Common myeloid progenitor, CD34-positive (primary cell): ENCODE data around the gene TM4SF4.
A peak's percentile ranks its signal among the peaks of the same experiment; 100 is the strongest.

Experiments used
- CTCF ChIA-PET: fragments of 350-600 bp; sonication (Branson Sonifier 250); formaldehyde crosslinking; loops from one replicate; lab custom pipeline; 2021; ENCODE audit warnings: antibody characterized with exemption; lab: Charles Lee
- POLR2A ChIA-PET: fragments of 350-600 bp; sonication (Branson Sonifier 250); formaldehyde crosslinking; loops from one replicate; lab custom pipeline; 2021; ENCODE audit warnings: antibody characterized with exemption; lab: Charles Lee
- DNase-seq, 3 donors: peaks; one replicate each; pipeline versions ENCODE4 v3.0.0 to v3.0.0-alpha.2; 2013
- H3K27ac ChIP-seq, 2 experiments: 1 replicate in 1 of 2; 2 replicates in 1 of 2; pipeline ENCODE4 v1.7.0; 2013; ENCODE audit warnings: inconsistent platforms in 2 of 2, low read length in 2 of 2, mild to moderate bottlenecking in 2 of 2, low read depth in 1 of 2, moderate library complexity in 1 of 2; ENCODE audit not compliant: severe bottlenecking in 2 of 2, insufficient read depth in 1 of 2, poor library complexity in 1 of 2
- H3K27me3 ChIP-seq, 5 experiments: replicated peaks in 2 of 5; 1 replicate in 3 of 5; 2 replicates in 2 of 5; pipeline versions ENCODE4 v1.6.1 to v1.7.0; 2013; ENCODE audit warnings: low read length in 4 of 5, mild to moderate bottlenecking in 2 of 5, moderate library complexity in 2 of 5, inconsistent platforms in 1 of 5; ENCODE audit not compliant: insufficient read depth in 5 of 5, control insufficient read depth in 4 of 5
- H3K36me3 ChIP-seq, 4 experiments: 1 replicate in 2 of 4; 2 replicates in 2 of 4; pipeline versions ENCODE4 v1.6.1 to v1.7.0; 2013; ENCODE audit warnings: low read length in 3 of 4, control low read depth in 1 of 4, mild to moderate bottlenecking in 1 of 4; ENCODE audit not compliant: control insufficient read depth in 4 of 4, insufficient read depth in 4 of 4
- H3K4me1 ChIP-seq, 4 experiments: 1 replicate in 3 of 4; 2 replicates in 1 of 4; pipeline versions ENCODE4 v1.6.1 to v1.7.1; 2013; ENCODE audit warnings: low read length in 3 of 4, mild to moderate bottlenecking in 3 of 4, control low read depth in 1 of 4, inconsistent platforms in 1 of 4, moderate library complexity in 1 of 4; ENCODE audit not compliant: control insufficient read depth in 4 of 4, insufficient read depth in 4 of 4; ENCODE audit errors: control extremely low read depth in 1 of 4
- H3K4me3 ChIP-seq, 7 experiments: 1 replicate in 4 of 7; 2 replicates in 3 of 7; pipeline versions ENCODE4 v1.5.1 to v1.7.0; 2013; ENCODE audit warnings: mild to moderate bottlenecking in 7 of 7, low read length in 6 of 7, moderate library complexity in 6 of 7, inconsistent platforms in 2 of 7, low read depth in 2 of 7, control low read depth in 1 of 7; ENCODE audit not compliant: insufficient read depth in 4 of 7, control insufficient read depth in 1 of 7; ENCODE audit errors: extremely low read depth in 1 of 7
- H3K9me3 ChIP-seq, 5 experiments: 1 replicate in 4 of 5; 2 replicates in 1 of 5; pipeline versions ENCODE4 v1.6.1 to v1.7.1; 2013; ENCODE audit warnings: low read length in 4 of 5, mild to moderate bottlenecking in 2 of 5, inconsistent platforms in 1 of 5, low read depth in 1 of 5, moderate library complexity in 1 of 5; ENCODE audit not compliant: control insufficient read depth in 4 of 5, insufficient read depth in 2 of 5; ENCODE audit errors: control extremely low read depth in 1 of 5
- WGBS: methylation state at CpG from one replicate; pipeline ENCODE4 v1.1.5; 2013; ENCODE audit not compliant: insufficient coverage; 5-methylcytosine and 5-hydroxymethylcytosine counted together

TM4SF4 gene

GRCh38 chr3:149523512-149524299, 49.2 kb downstream of the TM4SF4 start:
- Histone ChIP-seq H3K36me3 (no peaks in the 10 kb centered on the region), H3K4me3 (no peak overlapping the region), H3K9me3 (no peaks in the 10 kb centered on the region), H3K27ac (no peak overlapping the region), H3K4me1 (no peaks in the 10 kb centered on the region), H3K27me3 (no peaks in the 10 kb centered on the region)
- DNase-seq, result no peak
- CTCF ChIA-PET, result interaction anchor here (1.3 to 1.5 kb wide), 3 partner anchors 9 to 58 kb away, joined by 3 to 6 read pairs (median 3); no protein-coding TSS in a partner anchor
- POLR2A ChIA-PET, result no interaction called here
- WGBS, result 94% methylated on average over 5 of the region's 11 CpGs

DNA sequence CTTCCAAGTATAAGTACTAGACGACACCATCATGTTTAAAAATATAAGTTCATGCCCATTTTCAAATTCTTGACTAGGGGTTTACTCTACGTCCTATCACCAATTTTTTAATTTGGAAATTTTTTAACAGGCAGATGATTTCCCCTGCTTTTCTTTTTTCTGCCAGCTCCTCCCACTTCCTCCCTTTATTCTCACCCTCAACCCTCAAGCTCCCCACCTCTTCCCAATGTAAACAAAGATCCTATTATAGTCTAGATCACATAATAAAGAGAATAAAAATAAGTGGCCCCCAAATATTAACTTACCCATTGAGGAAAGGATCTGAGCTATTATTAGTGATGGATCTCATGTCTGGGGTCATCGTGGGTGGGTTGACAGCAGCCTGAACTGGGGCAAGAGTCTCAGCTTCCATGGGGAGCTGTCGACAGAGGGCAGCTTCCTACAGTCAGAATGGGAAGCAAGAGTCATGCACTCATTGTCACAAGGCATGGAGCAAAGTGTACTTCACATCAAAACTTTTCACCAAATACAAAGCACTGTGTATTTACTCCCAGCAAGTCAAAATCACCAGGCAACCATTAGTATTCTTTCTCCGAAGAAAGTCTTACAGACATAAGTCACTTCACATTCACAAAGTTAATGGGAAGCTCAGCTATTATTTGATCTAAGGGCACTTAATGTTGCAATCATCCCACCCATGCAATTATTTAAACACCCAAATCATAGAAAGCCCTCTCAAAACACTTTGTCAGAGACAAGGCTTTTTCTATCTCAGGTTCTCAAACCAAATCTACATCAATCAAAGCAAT, 53.2 kb downstream of the TM4SF4 start:
- Histone ChIP-seq H3K27me3 (no peaks in the 10 kb centered on the region), H3K36me3 (no peaks in the 10 kb centered on the region), H3K4me3 (no peak overlapping the region), H3K9me3 (no peaks in the 10 kb centered on the region), H3K27ac (no peak overlapping the region), H3K4me1 (peaks cover 0 to 8% (median 3%) of the 10 kb centered on the region in 4 experiments)
- ChIA-PET POLR2A (no interaction called here), CTCF (interaction anchor here (1.1 to 2.0 kb wide), 4 partner anchors 18 to 243 kb away, joined by 3 to 5 read pairs (median 3); no protein-coding TSS in a partner anchor)
- WGBS, result 90% methylated on average over 3 of the region's 5 CpGs
- no peak for DNase-seq

GRCh38 chr3:149528340-149528650, 53.8 kb downstream of the TM4SF4 start:
- ChIA-PET POLR2A (no interaction called here), CTCF (interaction anchor here (1.1 to 2.0 kb wide), 4 partner anchors 18 to 243 kb away, joined by 3 to 5 read pairs (median 3); no protein-coding TSS in a partner anchor)
- Histone ChIP-seq H3K27me3 (no peaks in the 10 kb centered on the region), H3K9me3 (no peaks in the 10 kb centered on the region), H3K4me3 (no peak overlapping the region), H3K27ac (no peak overlapping the region), H3K4me1 (peaks cover 0 to 13% (median 9%) of the 10 kb centered on the region in 4 experiments), H3K36me3 (no peaks in the 10 kb centered on the region)
- WGBS, result 94% methylated on average over 4 of the region's 4 CpGs
- DNase-seq, result no peak

GRCh38 chr3:149529099-149529498, 54.6 kb downstream of the TM4SF4 start:
- no peak for DNase-seq
- Histone ChIP-seq H3K27me3 (no peaks in the 10 kb centered on the region), H3K4me1 (peaks cover 0 to 13% (median 9%) of the 10 kb centered on the region in 4 experiments), H3K27ac (no peak overlapping the region), H3K36me3 (no peaks in the 10 kb centered on the region), H3K4me3 (no peak overlapping the region), H3K9me3 (no peaks in the 10 kb centered on the region)
- ChIA-PET POLR2A (no interaction called here), CTCF (interaction anchor here (1.1 kb wide), 1 partner anchor 16 kb away, joined by 7 read pairs; no protein-coding TSS in a partner anchor)
- WGBS, result no CpG with 5 or more reads among the region's 2 CpGs

DNA sequence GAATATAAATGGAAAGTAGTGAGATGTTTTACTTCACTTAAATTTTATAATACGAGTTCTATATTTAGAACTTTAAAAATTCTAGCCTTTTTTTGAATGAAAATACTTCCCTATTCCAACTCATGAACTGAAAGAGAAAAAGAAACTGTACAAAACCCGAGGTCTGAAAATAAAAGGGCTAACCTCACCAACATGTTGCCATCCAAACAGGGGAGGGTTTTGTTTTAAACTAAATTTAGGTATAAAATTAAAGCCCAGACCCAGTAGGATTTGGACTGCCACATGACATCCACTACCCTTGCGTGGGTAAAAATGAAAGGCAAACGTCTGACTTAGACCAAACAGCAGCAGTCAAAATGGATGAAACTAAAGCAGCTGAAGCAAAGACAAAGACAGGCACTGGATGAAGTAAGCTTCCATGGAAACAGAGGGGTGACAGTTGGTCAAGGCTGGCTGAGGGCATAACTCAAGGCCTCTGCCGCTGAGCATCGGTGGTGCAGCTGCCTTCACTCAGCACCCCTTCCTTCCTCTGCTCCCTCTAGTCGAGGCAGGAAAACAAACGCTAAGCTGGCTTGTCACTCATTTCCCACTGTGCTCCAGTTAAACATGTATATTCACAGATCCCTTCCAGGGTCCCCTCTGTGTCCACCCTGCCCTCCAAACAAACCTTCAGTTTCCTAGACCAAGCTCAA, 58.1 kb downstream of the TM4SF4 start:
- ChIA-PET POLR2A (no interaction called here), CTCF (interaction anchor here (0.7 to 2.4 kb wide), 4 partner anchors 21 to 36 kb away, joined by 3 to 17 read pairs (median 4); no protein-coding TSS in a partner anchor)
- H3K27ac ChIP-seq, result no peak overlapping the region
- H3K4me3 ChIP-seq, result peak overlapping the region in 4 of 7 experiments; percentile 17 to 60 (median 44)
- peak; percentile 14 to 58 (median 49) for DNase-seq
- peaks cover 0 to 13% (median 9%) of the 10 kb centered on the region in 4 experiments for H3K4me1 ChIP-seq
- 3% methylated on average over 5 of the region's 8 CpGs for WGBS
- no peaks in the 10 kb centered on the region for H3K9me3 ChIP-seq
- no peaks in the 10 kb centered on the region for H3K27me3 ChIP-seq
- H3K36me3 ChIP-seq, result no peaks in the 10 kb centered on the region

GRCh38 chr3:149534082-149534481, 59.6 kb downstream of the TM4SF4 start:
- peaks cover 0 to 13% (median 9%) of the 10 kb centered on the region in 4 experiments for H3K4me1 ChIP-seq
- WGBS, result 95% methylated on average over 3 of the region's 4 CpGs
- H3K27ac ChIP-seq, result no peak overlapping the region
- no peaks in the 10 kb centered on the region for H3K36me3 ChIP-seq
- H3K4me3 ChIP-seq, result no peak overlapping the region
- ChIA-PET CTCF (interaction anchor here (0.9 to 1.4 kb wide), 5 partner anchors 10 to 238 kb away, joined by 3 read pairs; no protein-coding TSS in a partner anchor), POLR2A (interaction anchor here (1.6 kb wide), 1 partner anchor 20 kb away, joined by 5 read pairs; no protein-coding TSS in a partner anchor)
- no peaks in the 10 kb centered on the region for H3K9me3 ChIP-seq
- no peak for DNase-seq
- H3K27me3 ChIP-seq, result no peaks in the 10 kb centered on the region
